GM21723 (cell line): ENCODE results near the gene RRP15.

Source experiments
- ATAC-seq: cut with Tn5 transposase; IDR thresholded peaks from one replicate; pipeline ENCODE4 v1.9.1; 2021; ENCODE audit warnings: mild to moderate bottlenecking, moderate library complexity; ENCODE audit not compliant: unreplicated experiment

RRP15 gene, protein sequence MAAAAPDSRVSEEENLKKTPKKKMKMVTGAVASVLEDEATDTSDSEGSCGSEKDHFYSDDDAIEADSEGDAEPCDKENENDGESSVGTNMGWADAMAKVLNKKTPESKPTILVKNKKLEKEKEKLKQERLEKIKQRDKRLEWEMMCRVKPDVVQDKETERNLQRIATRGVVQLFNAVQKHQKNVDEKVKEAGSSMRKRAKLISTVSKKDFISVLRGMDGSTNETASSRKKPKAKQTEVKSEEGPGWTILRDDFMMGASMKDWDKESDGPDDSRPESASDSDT

DNA sequence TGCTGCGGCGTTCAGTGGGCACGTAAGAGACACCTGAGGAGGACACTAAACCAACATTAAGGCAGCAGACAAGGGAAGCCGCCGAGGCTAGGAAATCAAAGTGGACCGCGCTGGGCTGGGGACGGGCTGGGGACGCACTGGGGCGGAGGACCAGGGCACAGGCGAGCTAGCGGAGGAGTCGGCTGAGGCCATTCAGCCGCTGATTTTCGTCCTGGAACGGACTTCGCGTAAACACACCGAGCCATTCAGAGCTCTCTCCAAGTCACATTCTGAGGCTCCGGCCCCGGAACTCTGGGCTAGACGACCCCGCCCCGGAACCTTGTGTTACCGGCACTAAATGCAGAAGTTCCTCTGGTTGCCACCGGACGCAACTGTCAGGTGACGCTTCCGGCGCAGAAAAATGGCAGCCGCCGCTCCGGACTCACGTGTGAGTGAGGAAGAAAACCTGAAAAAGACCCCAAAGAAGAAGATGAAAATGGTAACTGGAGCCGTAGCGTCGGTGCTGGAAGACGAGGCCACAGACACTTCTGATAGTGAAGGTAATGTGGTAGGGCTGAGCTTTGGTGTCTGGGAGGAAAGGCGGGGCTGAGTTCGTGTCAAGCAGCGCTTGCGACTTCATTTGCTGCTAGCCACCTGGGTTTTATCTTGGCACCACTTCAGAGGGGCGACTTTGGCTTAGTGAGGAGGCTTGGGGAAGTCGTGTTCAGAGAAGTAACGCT lies at the start of gene RRP15:
Gene RRP15 (plus strand): TSS at position 377 of the 719 bp plus-strand sequence. CDS start 24 bp downstream, at position 401.
- peak; percentile 99 for ATAC-seq

DNA sequence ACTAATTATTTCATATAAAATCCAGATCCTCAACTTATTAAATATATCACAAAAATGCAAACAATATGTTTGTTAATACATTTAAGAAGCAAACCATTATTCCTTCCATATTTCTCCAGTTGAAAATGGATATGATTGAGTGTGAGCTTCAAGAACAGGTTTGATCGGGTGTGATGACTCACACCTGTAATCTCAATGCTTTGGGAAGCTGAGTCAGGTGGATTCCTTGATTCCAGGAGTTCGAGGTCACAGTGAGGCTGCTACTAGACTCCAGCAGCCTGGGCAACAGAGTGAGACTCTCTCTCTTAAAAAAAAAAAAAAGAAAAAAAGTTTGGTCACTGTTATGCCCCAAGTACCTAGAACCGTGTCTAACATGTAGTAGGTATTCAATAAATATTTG lies 42.9 kb upstream of the RRP15 start:
- ATAC-seq = no peak

DNA sequence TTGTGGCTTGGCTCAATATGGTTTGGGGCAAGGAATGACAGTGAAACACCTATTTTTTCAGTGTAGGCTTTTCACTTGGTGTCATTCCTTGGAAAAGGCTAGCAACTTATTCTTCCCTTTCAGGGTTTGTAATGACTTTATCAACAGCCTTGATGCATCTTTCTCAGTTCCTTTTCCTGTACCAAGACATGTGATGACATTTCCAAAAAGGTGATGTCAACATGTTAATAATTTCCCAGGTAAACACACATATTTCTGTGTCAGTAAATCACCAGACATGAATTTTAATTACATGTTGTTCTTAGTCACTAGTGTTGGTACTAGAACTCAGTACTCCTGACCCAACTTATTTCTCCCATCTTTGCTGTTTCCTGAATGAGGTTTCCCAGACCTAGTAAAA lies 37.8 kb upstream of the RRP15 start:
- ATAC-seq = no peak

DNA sequence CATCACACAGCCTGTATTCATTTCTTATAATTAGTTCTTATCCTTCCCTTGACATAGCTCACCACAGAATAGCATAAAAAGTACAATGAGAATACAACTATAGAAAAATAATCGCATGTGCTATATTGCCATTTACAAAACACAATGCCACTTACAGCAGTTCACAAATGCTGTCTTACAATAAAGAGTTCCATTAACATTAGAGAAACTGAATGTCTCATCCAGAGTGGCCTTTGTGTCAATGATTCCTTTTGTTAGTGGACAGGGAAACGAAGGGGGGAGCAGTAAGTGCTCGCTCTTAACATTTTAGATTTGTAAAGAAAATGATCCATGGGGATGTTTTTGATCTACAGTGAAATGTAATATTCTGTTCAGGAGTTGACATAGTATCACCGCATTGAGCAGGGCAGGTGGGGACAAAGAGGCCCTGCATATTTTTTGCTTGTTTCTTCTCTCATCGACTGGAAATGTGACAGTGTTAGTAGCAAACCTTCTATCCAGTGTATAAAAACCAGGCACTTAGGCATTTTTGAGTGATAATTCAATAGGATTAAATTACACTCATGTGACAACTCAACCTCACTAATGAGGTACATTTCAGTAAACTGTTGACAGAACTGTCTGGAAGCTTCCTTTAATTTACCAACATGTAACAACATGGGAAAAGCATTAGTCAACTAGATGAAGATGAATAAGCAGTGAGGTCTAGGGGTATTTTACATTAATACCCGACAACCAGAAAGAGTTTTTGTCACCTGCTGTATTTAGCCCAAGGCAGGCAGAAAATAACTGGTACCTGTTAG lies 35.6 kb upstream of the RRP15 start:
- no peak for ATAC-seq

DNA sequence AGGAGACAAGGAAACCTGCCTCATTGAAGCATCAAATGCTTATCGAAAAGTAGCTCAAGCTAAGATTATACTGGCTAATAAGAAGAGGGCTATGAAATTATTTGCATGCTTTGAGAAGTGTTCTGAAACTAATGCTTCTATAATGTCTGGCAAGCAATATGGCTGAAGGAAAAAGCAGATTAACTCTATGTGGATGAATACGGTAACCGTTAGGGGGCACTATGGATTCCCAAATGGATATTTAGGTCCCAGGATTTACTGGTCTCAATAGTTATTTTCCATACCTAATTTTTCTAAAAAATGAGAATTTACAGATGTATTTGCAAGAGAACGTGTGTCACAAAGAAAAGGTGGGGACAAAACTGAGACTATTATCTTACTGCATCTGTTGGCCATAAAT lies 34.6 kb upstream of the RRP15 start:
- ATAC-seq = no peak

DNA sequence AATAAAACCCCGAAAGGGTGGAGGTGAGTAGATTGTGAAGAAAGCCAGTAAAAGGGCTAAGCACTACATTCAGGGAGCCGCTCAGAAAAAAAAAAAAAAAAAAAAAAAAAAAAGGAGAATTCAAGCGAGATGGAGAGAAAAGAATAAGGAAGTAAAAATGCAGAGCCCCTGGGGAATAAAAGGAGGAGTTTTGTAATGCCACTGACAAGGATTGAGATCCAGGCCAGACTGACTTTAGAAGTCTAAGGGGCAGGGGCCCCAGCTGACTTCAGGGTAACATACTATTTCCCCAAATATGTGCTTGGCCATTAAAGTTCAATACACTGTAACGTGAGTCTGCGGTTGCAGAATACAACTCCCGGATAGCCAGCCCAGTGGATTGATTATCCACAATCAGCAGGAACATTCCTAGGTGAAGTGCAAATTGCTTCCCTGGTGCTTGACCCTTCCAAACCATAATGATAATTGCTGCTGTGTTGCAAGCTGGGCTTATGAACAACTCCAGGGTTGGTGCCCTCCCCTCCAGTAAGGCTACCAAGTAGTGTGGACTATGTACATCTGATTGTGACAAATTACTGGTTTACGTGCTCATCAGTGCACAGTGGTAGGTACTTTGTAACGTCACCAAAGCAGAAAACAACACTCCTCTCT lies 30.7 kb upstream of the RRP15 start:
- no peak for ATAC-seq

DNA sequence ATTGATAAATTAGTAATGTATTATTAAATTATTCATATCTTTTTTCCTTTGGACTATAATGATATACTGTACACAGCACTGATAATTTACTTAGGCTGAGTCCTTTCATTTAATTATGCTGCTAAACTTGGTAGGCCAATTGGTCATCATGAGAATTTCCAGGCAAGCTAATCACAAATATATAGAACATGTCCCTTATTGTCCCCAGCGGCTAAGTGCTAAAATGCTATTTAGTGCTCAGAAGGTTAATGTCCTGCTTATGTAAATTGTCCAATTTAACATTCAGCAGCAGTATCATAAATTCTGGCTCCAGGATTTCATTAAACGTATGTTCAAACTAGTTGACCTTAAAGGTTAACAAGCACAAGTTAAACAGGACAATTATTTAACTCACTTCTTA lies 30.0 kb upstream of the RRP15 start:
- no peak for ATAC-seq

DNA sequence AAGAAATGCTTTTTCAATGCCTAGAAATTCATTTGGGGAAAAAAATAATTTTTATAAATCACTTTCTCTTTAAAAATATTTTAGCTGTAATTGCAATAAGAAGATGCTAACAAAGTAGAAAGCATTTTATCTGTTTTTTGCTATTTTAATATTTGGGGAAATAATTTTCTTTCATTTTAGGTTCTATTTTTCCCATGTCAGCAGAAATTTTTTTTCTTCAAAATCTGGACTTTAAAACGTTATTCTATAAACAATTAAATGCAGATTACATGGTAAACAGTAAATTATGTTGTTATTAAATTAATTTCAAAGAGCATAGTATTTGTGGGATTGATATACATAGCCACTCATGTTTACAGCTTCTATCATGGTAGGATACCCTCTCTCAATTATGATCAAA lies 27.7 kb upstream of the RRP15 start:
- ATAC-seq = no peak

DNA sequence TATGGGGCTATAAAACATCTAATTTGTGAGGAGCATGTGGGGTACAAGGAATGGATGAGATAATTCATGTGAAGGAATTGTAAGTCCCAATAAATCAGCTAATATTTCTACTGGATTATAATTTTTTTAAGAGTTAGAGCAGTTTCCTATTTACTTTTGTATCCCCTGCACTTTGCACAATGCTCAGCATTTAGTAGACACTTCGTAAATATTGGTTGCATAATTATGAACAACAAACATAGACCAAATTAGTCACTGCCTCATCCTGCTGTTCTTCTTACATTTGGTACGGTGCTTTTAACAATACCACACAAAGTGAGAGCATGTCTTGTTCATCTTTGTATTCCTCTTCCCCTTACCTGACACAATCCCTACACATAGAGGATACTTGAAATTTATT lies 27.1 kb upstream of the RRP15 start:
- ATAC-seq = no peak

DNA sequence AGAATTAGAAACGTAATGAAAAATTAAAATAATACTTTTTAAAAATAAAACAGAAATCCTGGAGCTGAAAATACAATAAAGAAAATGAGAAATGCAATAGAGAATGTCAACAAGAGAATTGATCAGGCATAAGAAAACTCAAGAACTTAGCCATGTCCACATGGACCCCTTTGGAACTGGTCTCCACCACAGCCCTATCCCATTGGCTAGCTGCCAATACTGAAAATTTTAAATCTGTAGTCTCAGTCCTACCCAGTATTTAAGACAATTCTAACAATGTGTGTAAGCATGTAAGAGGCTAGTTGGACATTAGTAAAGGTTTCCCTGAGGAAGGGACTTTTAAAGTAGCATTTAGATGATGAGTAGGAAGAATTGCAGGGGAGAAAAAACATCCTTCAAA lies 25.8 kb upstream of the RRP15 start:
- no peak for ATAC-seq

DNA sequence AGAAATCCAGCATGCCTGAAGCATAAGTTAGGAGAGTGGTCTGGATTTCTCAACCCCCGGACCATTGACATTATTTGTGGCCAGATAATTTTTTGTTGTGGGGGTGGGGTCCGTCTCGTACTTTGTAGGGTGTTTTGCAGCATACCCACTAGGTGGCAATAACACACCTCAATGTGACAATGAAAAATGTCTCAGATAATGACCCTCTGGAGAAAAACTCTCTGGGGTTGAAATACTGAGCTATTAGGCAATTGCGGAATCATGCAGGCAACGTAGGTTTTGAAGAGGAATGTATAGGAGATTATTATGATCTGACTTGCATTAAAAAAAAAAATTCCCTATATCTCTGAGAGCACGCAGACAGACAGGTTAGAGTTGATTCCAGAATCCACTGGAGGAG lies 25.3 kb upstream of the RRP15 start:
- no peak for ATAC-seq

DNA sequence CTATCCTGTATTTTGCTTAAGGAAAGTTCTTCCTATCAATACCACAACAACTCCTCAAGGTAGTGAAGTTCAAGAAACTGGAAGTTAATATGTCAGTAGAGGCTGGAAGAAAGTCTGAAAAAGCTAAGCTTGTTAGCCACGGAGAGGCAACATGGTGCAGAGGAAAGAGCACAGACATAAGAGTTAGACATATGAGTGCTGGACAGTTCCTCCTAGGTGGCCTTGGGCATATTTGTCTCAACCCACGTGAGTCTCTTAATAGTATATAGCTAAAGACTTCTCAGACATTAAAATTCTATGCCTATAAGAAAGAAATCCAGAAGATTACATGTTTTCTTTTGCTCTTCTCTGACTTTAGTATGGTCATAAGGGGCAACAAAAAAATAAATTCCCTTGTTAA lies 22.8 kb upstream of the RRP15 start:
- ATAC-seq = no peak

DNA sequence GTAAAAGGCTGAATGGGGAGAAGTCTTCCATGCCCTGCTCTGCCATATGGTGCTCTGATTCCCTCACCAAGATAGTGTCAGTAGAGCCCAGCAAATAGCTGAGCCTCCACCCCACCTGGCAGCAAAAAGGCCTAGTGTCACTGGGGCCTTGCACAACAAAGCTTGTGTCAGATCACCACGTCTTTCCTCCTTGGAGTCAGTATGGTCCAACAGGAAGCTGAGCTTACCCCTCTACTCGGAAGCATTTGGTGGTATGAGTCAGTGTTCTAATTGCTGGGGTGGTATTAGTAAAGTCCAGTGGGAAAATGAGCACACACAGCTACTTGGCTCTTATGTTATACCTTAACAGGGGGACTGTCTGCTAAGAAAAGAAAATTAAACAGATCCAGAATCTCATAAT lies 18.7 kb upstream of the RRP15 start:
- no peak for ATAC-seq

DNA sequence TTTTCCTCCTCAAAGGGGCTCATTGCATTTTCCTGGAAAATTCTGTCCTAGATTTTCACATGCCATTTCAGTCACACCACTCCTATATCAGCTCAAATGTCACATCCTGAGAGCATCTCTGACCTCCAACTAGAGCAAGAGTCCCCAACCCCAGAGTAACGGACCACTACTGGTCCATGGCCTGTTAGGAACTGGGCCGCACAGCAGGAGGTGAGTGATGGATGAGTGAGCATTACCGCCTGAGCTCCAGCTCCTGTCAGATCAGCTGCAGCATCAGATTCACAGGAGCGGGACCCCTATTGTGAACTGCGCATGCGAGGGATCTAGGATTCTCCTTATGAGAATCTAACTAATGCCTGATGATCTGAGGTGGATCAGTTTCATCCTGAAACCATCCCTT lies 12.7 kb upstream of the RRP15 start:
- ATAC-seq = no peak

DNA sequence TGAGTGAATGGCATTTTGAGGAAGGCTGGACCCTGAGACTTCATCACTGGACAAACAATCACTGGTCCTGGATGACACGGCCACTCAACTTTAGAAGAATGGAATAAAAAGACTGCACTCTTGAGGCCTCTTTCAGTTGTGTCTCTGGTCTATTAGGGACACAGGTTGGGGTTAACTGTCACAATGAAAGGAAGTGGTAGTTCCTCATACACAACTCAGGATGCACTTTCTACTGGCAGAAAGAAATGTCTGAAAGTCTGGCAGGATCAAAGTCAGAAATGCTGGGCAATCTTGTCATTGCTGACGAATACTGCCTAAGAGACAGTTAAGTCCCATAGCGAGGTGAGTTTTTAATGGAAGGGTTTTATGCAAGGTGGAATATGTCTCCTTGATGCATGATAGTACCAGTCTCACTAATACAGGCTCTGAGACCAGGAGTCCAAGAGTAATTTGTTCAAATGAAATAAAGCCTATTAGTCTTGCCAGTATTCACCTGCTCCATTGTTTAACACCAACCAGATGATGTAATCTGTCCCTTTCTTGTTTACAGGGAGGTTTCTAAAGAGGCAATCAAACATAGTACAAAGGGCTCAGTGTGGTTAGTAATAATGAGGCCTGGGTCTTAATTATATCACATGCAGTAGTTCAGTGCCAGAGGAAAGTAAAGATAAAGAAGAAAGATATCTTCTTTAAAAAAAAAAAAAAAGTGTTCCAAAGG lies 11.2 kb upstream of the RRP15 start:
- ATAC-seq = no peak

DNA sequence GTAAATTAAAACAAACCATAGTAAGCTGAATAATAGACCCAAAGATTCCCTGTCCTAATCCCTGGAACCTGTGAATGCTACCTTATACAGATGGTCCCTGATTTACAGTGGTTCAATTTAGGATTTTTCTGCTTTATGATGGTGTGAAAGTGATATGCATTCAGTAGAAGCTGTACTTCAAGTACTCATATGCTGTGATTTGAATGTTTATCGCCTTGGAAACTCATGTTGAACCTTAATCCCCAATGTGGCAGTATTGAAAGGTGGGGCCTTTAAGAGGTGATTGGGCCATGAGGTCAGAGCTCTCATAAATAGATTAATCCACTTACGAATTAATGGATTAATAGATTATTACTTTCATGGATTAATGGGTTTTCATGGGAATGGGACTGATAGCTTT lies 10.6 kb upstream of the RRP15 start:
- ATAC-seq = no peak

DNA sequence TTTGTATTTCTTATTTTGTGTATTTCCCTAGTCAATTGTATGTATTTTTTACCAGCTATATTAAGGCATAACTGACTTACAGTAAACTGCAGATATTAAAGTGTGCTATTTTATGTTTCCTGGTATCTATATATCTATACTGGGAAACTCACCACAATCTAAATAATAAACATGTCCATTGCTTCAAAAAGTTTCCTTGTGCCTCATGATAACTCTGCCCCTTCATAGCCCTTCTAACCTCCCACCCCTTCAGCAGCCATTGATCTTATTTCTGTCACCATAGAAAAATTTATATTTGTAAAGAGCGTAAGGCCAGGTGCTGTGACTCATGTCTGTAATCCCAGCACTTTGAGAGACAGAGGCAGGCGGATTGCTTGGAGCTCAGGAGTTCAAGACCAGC lies 9.3 kb upstream of the RRP15 start:
- no peak for ATAC-seq

DNA sequence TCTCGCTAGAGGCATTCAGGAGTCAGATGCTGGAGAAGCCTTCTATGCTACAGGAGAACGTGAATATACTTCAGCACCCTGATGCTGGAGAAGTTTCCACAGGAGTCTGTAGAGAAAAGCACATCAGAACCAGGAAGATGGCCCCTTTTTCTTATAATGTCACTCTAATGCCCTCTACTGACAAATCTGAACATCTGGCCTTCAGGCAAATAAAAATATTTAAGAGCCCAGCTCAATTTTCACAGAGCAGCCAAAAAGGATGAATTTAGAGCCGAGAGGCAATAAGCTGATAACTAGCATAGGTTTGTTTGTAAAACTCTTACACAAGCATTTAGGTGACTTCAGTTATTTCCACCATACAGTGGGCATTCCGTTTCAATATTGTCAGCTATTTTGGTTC lies 3.8 kb upstream of the RRP15 start:
- no peak for ATAC-seq

DNA sequence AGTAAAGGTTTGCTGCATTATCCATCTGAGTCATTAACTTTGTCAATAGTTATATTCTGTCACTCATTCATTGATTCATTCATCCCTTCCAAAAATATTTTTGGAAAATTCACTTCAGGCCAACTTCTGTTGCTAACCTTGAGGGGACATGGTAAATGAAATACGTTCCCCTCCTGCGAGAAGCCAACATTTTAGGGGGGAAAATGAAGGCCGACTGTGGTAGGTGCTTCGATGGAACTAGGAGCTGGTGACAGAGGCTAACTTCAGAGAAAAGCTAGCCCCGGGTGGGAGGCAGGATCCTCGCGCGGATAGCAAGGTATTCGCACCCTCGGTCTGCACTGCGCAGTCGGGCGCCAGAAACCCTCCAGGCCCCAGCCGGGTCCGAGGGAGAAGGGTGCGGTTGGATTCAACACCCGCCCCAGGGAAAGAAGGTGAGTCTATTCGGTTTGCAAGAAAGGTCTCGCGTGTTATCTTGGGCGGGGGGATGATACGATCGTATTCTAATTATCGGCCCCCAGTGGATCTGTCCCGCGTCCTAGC lies 646 bp upstream of the RRP15 start:
- peak; percentile 38 for ATAC-seq

DNA sequence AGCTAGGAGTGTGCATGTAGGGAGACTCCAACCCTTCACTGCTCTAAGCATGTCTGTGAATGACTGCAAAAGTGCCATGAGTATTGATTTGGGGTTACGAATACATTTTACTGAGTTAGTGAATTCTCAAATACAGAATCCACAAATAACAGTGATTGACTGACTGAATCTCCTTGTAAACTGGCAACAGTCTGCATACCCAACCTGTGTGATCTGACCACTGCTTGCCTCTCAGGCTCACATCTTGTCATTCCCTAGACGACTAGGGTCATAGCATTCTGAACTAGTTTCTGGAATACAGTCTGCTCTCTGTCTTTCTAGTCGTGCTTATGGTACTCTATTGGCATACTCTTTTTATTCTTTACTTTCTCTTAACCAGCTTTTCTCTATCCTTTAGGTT lies 7.4 kb downstream of the RRP15 start:
- no peak for ATAC-seq

DNA sequence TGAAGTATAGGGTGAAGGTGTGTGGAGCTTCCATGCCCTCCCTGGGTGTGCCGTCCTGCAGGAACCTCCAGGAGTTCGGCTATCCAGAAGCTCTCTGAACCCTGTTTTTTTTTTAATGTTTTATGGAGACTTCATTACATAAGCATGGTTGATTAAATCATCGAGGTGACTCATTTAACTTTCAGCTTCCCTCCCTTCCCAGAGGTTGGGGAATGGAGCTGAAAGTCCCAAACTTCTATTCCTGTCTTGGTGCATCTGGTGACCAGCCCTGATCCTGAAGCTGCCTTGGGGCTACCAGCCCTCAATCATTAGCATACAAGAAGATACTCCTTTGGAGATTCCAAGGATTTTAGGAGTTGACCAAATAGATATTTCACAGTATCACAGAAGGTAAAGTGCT lies 9.5 kb downstream of the RRP15 start:
- no peak for ATAC-seq
